ENCODE results near the gene CYB5RL.

The CYB5RL gene

GRCh38 chr1:54177726-54178125, 22.1 kb downstream of the CYB5RL start:
- Histone ChIP-seq H4K20me1 (ENCODE audit: low read depth, low read length) (no peaks in the 10 kb centered on the region), H3K4me3 (ENCODE audit: insufficient read depth, low read length, poor library complexity, severe bottlenecking) (no peak overlapping the region), H3K9me3 (ENCODE audit: insufficient read depth, low read length) (no peaks in the 10 kb centered on the region), H3F3A (ENCODE audit: insufficient read depth) (no peaks in the 10 kb centered on the region), H3K79me2 (ENCODE audit: insufficient read depth, low read length) (no peaks in the 10 kb centered on the region), H3K27ac (ENCODE audit: low read depth, low read length) (no peak overlapping the region), H2AFZ (ENCODE audit: low read depth, low read length, severe bottlenecking) (no peak overlapping the region), H3K9ac (ENCODE audit: low read length) (no peak overlapping the region), H3K36me3 (ENCODE audit: low read length) (no peaks in the 10 kb centered on the region), H3K9me2 (replicated peaks; ENCODE audit: insufficient read depth, low read length) (no peaks in the 10 kb centered on the region), H3K27me3 (ENCODE audit: low read length) (no peaks in the 10 kb centered on the region), H3K4me2 (ENCODE audit: low read depth, low read length, poor library complexity, severe bottlenecking) (no peak overlapping the region)
- TF ChIP-seq EZH2phosphoT487 (conservative IDR thresholded peaks at IDR 0.05; ENCODE audit: low read length): no peak
- TF ChIP-seq CTCF (IDR thresholded peaks at IDR 0.05; ENCODE audit: insufficient read depth, low read length, poor library complexity, severe bottlenecking): no peak

DNA sequence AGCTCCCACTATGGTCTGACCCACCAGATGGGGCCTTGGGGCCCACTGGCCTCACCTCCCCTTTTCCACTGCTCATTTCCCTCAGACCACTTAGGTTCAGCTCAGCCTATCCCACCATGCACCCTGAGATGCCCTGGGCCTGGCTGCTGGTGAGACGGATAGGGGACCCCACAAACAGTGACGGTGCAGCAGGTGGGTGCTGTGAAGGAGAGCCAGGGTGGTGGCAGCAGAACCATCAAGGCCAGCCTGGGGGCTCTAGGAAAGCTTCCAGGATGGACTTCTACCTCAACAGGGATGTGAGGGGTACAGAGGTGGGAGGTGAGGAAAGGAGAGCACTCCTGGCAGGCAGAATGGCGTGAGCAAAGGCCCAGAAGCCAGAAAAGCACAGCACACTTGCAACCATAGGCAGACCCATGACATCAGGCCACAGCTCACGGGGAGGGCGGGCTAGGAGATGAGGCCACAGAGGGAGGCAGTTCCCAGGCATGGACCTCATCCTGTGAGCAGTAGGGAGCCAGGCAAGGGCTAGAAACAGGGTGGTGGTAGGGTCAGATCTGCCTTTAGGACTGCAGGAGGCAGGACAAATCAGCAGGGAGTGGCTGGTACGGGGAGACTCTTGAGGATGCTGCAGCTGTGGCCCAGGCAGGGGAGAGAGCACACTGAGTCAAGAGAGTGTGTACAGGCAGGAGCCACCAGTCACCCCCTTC, 23.1 kb downstream of the CYB5RL start:
- Histone ChIP-seq H3K27me3 (ENCODE audit: low read length) (no peaks in the 10 kb centered on the region), H3K4me2 (ENCODE audit: low read depth, low read length, poor library complexity, severe bottlenecking) (no peak overlapping the region), H3K36me3 (ENCODE audit: low read length) (no peaks in the 10 kb centered on the region), H3K27ac (ENCODE audit: low read depth, low read length) (no peak overlapping the region), H3K4me3 (ENCODE audit: insufficient read depth, low read length, poor library complexity, severe bottlenecking) (no peak overlapping the region), H2AFZ (ENCODE audit: low read depth, low read length, severe bottlenecking) (no peak overlapping the region), H3F3A (ENCODE audit: insufficient read depth) (no peaks in the 10 kb centered on the region), H4K20me1 (ENCODE audit: low read depth, low read length) (no peaks in the 10 kb centered on the region), H3K79me2 (ENCODE audit: insufficient read depth, low read length) (no peaks in the 10 kb centered on the region), H3K9me3 (ENCODE audit: insufficient read depth, low read length) (no peaks in the 10 kb centered on the region), H3K9ac (ENCODE audit: low read length) (no peak overlapping the region), H3K9me2 (replicated peaks; ENCODE audit: insufficient read depth, low read length) (no peaks in the 10 kb centered on the region)
- TF ChIP-seq EZH2phosphoT487 (conservative IDR thresholded peaks at IDR 0.05; ENCODE audit: low read length): no peak
- TF ChIP-seq CTCF (IDR thresholded peaks at IDR 0.05; ENCODE audit: insufficient read depth, low read length, poor library complexity, severe bottlenecking): no peak

DNA sequence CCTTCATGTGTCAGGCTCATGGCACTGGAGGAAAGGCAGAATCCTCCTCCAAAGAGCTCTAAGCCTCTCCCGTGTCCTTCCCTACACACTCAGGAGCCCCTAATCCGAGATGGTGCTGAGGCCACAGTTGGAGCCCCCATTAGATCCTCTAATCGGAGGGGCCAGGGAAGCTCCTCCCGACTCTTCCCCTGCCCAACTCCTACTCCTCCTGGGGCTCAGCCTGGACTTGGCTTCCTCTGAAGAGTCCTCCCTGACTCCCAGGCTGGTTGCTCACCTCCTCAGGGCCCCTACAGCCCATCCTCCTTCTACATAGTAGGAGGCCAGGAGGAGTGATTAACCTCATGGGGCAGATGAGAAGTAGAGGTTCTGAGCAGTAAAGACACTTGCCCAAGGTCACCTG, 25.7 kb downstream of the CYB5RL start:
- no peaks in the 10 kb centered on the region for H3K36me3 ChIP-seq (ENCODE audit: low read length)
- no peaks in the 10 kb centered on the region for H3K9me3 ChIP-seq (ENCODE audit: insufficient read depth, low read length)
- no peaks in the 10 kb centered on the region for H3F3A ChIP-seq (ENCODE audit: insufficient read depth)
- no peak overlapping the region for H2AFZ ChIP-seq (ENCODE audit: low read depth, low read length, severe bottlenecking)
- H3K79me2 ChIP-seq (ENCODE audit: insufficient read depth, low read length): no peaks in the 10 kb centered on the region
- no peaks in the 10 kb centered on the region for H4K20me1 ChIP-seq (ENCODE audit: low read depth, low read length)
- H3K4me3 ChIP-seq (ENCODE audit: insufficient read depth, low read length, poor library complexity, severe bottlenecking): no peak overlapping the region
- H3K27ac ChIP-seq (ENCODE audit: low read depth, low read length): no peak overlapping the region
- H3K27me3 ChIP-seq (ENCODE audit: low read length): no peaks in the 10 kb centered on the region
- H3K4me2 ChIP-seq (ENCODE audit: low read depth, low read length, poor library complexity, severe bottlenecking): no peak overlapping the region
- no peak for TF ChIP-seq EZH2phosphoT487 (conservative IDR thresholded peaks at IDR 0.05; ENCODE audit: low read length)
- no peak for TF ChIP-seq CTCF (IDR thresholded peaks at IDR 0.05; ENCODE audit: insufficient read depth, low read length, poor library complexity, severe bottlenecking)
- no peak overlapping the region for H3K9ac ChIP-seq (ENCODE audit: low read length)
- H3K9me2 ChIP-seq (replicated peaks; ENCODE audit: insufficient read depth, low read length): no peaks in the 10 kb centered on the region

All from SU-DHL-6 (cell line).